ENCODE results near the gene TRAF1.

TRAF1 gene

GRCh38 chr9:120866651-120867050 is 59.9 kb downstream of the TRAF1 start:
- no peak for DNase-seq

- DNase-seq = no peak
Measured at GRCh38 chr9:120865809-120866208, 60.8 kb downstream of the TRAF1 start.

DNA sequence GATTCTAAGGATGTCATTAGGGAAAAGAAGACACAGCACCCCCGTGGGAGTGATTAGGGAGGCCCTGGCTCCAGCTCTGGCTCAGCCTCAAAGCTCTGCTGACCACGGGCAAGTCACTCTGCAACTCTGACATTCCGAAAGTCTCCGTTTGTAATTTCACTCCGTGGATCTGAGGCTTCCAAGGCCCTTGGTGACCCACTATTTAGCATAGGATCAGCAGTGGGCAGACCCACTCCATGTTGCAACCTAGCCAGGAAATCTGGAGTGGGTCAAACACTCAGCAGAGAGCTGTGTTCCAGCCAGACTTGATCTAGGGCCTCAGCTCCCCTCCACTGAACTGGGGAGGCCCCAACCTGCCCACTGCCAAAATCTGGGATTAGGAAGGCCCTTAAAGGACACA is 61.4 kb downstream of the TRAF1 start:
- DNase-seq = no peak

DNA sequence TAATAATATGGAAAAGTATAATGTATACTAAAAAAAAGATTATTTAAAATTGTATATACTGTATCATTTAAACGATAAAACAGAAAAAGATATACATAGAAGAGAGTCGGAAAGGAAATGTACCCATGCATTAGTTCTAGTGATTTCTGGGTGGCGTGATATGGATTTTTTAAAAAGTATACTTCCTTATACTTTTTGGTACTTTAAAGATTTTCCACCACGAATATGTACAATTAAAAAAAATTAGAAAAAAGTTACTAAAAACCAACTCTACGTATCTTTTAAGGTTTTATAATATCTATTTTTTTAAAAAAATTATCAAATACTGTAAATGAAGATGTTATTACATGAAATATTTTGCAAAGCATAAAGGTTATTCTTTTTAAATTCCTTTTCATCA is 61.9 kb downstream of the TRAF1 start:
- no peak for DNase-seq

- no peak for DNase-seq
Measured at GRCh38 chr9:120863833-120864232, 62.8 kb downstream of the TRAF1 start.

- DNase-seq = no peak
Measured at GRCh38 chr9:120862452-120862851, 64.1 kb downstream of the TRAF1 start.

DNA sequence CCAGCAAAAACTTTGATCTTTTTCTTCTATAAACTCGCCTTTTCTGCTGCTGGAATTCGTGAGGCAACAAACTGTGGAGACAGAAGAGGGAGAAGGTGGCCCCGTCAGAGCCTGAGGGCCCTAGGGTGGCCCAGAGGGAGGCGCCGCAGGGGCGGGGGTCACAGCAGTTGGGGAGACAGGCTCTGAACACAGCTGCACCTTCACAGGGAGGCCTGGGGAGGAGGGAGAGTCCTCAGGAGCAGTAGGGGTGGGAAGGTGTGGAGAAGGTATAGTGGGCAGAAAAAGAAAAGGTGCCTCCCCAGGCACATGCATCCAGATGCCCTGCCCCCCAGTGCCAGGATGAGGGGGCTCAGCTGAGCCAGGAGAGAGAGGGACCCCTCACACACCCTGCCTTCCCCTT is 64.7 kb downstream of the TRAF1 start:
- DNase-seq = no peak

- DNase-seq = no peak
Measured at GRCh38 chr9:120860083-120860482, 66.5 kb downstream of the TRAF1 start.

- DNase-seq = no peak
Measured at GRCh38 chr9:120859361-120859760, 67.2 kb downstream of the TRAF1 start.

DNA sequence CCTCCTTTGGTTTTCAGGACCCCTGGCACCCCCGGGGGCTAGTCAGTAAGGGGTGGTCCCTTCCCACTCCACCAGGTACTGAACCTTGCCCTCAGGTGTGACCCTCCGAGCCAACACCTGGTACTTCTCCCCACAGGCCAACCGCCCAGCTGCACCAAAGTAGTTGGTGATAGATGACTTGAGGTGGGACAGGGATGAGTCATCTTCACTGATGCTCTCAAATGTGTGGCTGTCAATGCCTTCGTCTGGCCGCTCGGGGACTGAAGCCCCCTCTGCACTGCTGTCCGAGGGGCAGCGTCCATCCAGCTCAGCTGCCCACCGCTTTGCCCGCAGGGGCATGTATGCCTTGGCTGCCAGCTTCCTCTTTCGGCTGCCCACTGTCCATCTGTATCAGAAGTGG is 68.7 kb downstream of the TRAF1 start:
- DNase-seq = no peak

DNA sequence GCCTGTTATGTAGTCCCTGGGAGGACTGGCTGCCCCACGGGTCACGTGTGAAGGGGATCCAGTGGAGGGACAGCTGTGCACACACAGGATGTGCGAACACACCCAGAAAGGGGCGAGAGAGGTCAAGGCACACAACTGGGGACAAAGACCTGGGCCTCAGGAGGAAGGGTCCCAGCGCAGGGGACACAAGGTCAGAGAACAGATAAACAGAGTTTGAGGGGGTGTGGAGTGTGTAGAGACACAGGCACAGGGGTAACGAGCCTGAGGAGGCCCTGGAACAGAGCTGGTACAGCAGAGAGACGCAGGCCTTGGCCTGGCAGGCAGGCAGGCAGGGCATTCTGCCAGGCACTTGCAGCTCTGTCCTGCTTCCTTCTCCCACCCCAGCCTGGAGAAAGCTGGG is 69.1 kb downstream of the TRAF1 start:
- no peak for DNase-seq

DNA sequence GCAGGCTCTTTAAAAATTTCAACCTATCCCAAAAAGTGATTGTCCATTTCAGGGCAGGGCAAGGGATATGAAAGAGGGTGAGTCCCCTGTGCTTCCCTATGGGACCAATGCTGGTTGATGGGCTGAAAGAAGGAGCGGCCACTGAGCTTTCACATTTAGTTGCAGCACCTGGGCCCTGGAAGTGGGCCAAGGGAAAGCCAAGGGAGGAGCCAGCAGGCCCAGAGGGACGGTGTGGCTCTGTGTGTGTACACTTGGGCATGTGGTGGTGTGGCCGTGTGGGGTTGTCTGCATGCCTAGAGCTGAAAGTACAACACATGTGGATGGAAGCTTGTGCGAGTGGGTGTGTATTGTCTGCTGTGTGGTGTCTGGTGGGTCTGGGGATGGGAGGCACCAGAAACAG is 69.9 kb downstream of the TRAF1 start:
- DNase-seq = no peak

DNA sequence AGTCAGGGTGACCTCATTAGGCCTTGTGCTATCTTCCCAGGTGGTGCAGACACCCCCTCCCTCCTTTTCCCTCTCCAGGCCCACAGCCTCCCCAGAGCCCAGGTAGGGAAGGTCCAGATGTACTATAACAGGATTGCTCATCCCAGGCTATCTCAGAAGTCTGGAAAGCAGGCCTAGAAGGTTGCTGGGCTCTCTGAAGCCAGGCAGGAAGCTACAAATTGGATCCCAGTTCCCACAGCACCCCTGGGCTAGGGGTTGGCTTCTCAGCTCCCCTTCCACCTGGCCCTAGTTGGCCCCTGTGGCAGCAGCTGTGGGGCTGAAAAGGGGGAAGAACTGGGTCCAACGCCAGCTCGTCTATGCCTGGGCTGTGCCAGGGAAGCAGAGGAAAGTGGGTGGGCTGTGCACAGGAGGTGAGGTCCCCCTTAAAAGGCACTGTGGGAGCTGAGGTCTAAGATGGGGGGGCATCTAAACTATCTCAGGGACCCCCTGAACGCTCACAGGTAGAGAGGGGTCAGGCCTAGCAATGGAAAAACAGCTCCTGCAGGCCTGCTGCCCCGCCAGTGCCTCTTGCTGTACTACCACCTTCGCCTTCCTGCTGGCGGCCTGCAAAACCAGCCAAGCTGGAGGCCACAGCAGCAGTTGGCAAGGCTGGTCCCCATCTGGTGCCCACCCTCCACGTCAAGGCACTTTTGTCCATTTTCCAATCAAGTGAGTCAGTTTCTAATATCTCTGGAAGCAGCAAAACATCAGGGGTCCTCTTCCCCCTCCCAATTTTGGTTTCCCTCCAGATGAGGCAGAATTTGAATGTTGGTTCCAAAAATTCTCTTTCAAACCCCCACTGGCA is 70.5 kb downstream of the TRAF1 start:
- no peak for DNase-seq

DNA sequence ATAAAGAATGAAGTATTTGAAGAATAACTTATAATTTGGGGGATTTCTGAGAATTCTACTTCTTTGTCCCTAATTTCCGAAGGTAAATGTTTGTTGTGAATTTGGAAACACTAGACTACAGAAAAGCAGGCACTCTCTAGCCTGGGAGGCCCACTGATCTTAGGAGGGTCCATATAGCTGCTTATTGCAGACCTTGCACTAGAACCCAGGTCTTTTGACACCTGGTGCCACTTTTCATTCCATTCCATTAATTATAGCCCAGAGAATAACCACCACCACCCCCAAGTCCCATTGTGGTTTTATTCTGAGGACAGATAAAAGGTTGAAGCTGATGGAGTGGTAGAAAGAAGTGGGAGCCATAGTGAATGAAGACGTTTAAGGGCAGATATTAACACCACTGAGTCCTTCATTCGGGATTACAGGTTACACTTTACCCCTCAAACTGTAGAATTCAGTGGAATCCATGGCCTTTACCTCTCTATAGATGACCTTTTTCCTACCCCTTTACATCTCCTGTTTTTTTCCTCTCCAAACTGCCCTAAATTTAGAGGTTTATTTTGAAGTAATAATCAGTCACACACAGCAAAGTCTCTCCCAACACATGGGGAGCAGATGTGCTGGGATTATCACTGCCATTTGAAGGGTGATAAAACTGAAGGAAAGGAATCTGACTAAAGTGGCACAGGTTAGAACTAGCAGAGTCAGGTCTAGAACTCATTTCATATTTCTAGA is 71.8 kb downstream of the TRAF1 start:
- no peak for DNase-seq

GRCh38 chr9:120853198-120853597 is 73.4 kb downstream of the TRAF1 start:
- DNase-seq = no peak

Data from activated CD4-positive, alpha-beta T cell treated with anti-CD3 and anti-CD28 coated beads, Interleukin-10, Interleukin-2, amounts not matched to agents 100 ng/mL and 50 ng/mL, durations not matched to agents 16 hours and 8 hours (primary cell).